ENCODE measurements around the gene GPR3.

GRCh38 chr1:27403931-27404330, 11.5 kb downstream of the GPR3 start:
- no peak for TF ChIP-seq CTCF (IDR thresholded peaks at IDR 0.05)
- no peak for TF ChIP-seq POLR2AphosphoS5 (IDR thresholded peaks at IDR 0.05)
- no peak for TF ChIP-seq POLR2A (IDR thresholded peaks at IDR 0.05; ENCODE audit: low read depth)

Data from esophagus muscularis mucosa (tissue), 3 donors.